Fibroblast of skin of right quadriceps (primary cell): Measurements from ENCODE around the gene OXCT2.

Experiments used
- DNase-seq: peaks from one replicate; pipeline ENCODE4 v3.0.0-alpha.2; 2013

Gene OXCT2

GRCh38 chr1:39729030-39729429, 42.1 kb downstream of the OXCT2 start:
- DNase-seq: no peak

- no peak for DNase-seq
These were observed 43.2 kb downstream of the OXCT2 start for GRCh38 chr1:39727932-39728317.

DNA sequence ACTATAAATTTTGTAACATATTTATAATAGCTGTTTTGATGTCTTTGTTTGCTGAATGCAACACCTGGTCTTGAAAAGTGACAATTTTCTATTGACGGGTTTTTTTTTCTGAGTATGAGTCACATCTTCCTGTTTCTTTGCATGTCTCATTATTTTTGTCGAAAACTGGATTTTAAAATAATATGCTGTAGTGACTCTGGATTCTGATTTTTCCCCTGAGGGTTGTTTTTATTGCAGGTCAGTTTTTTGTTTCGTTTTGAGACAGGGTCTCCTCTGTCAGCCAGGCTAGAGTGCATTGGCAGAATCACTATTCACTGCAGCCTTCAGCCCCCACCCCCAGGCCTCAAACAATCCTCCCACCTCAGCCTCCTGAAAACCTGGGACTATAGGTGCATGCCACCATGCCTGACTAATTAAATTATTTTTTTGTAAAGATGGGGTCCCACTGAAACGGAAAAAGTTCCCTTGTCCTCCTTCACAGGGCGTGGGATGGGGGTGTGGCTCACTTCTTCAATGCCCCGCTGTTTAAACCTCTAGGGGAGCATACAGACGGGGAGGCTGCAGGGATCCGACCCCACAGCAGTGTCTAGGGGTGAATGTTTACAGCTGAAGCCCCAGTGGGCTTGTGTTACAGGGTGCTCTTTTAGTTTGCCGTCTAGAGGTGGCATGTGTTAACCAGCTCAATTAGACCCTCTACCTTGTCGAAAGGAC, 43.8 kb downstream of the OXCT2 start:
- DNase-seq: no peak

- DNase-seq: no peak
These were observed 44.5 kb downstream of the OXCT2 start for GRCh38 chr1:39726600-39726999.

- no peak for DNase-seq
These were observed 48.7 kb downstream of the OXCT2 start for GRCh38 chr1:39722495-39722894.

GRCh38 chr1:39721664-39722063, 49.5 kb downstream of the OXCT2 start:
- no peak for DNase-seq

- DNase-seq: peak; percentile 59
These were observed 50.8 kb downstream of the OXCT2 start for GRCh38 chr1:39720094-39720999.
